Activated CD8-positive, alpha-beta memory T cell treated with anti-CD3 and anti-CD28 coated beads for 24 hours (primary cell): ENCODE measurements around the gene CTNNBL1.
"Not testable (repeated sequence)": the region's sequence is repeated elsewhere in the genome, so short reads cannot be mapped to it uniquely, and the experiment has no call there.

Experiments used
- DNase-seq: peaks from one replicate; pipeline ENCODE4 v3.0.0-alpha.2; 2020

Gene CTNNBL1

GRCh38 chr20:37693635-37694626, at the start of gene CTNNBL1:
Gene CTNNBL1, plus strand, starts transcription at chr20:37694030. Its CDS starts 93 bp downstream, at chr20:37694123.
- DNase-seq, result peak; percentile 96

GRCh38 chr20:37644605-37645004, 49.2 kb upstream of the CTNNBL1 start:
- DNase-seq, result no peak

- DNase-seq, result no peak
Observed at GRCh38 chr20:37647946-37648345, 45.9 kb upstream of the CTNNBL1 start.

GRCh38 chr20:37649017-37649416, 44.8 kb upstream of the CTNNBL1 start:
- DNase-seq, result no peak

- no peak for DNase-seq
Observed at GRCh38 chr20:37649676-37650370, 44.0 kb upstream of the CTNNBL1 start.

GRCh38 chr20:37650661-37651060, 43.2 kb upstream of the CTNNBL1 start:
- no peak for DNase-seq

GRCh38 chr20:37651932-37652331, 41.9 kb upstream of the CTNNBL1 start:
- peak; percentile 61 for DNase-seq

GRCh38 chr20:37656945-37657344, 36.9 kb upstream of the CTNNBL1 start:
- DNase-seq, result no peak

- no peak for DNase-seq
Observed at GRCh38 chr20:37657924-37658804, 35.7 kb upstream of the CTNNBL1 start.

- no peak for DNase-seq
Observed at GRCh38 chr20:37661519-37661918, 32.3 kb upstream of the CTNNBL1 start.

GRCh38 chr20:37662308-37662707, 31.5 kb upstream of the CTNNBL1 start:
- DNase-seq, result no peak

GRCh38 chr20:37664595-37664994, 29.2 kb upstream of the CTNNBL1 start:
- DNase-seq, result not testable (repeated sequence)

- no peak for DNase-seq
Observed at GRCh38 chr20:37668166-37668565, 25.7 kb upstream of the CTNNBL1 start.

GRCh38 chr20:37669062-37669772, 24.6 kb upstream of the CTNNBL1 start:
- DNase-seq, result no peak

- DNase-seq, result no peak
Observed at GRCh38 chr20:37669773-37670236, 24.0 kb upstream of the CTNNBL1 start.

GRCh38 chr20:37670351-37670791, 23.5 kb upstream of the CTNNBL1 start:
- DNase-seq, result no peak

- no peak for DNase-seq
Observed at GRCh38 chr20:37672143-37672542, 21.7 kb upstream of the CTNNBL1 start.

GRCh38 chr20:37673444-37673843, 20.4 kb upstream of the CTNNBL1 start:
- no peak for DNase-seq

GRCh38 chr20:37676440-37676839, 17.4 kb upstream of the CTNNBL1 start:
- no peak for DNase-seq

GRCh38 chr20:37677969-37678861, 15.6 kb upstream of the CTNNBL1 start:
- no peak for DNase-seq

GRCh38 chr20:37679751-37680150, 14.1 kb upstream of the CTNNBL1 start:
- not testable (repeated sequence) for DNase-seq
